ENCODE data around the gene YOD1.
"Not testable (repeated sequence)": the region's sequence is repeated elsewhere in the genome, so short reads cannot be mapped to it uniquely, and the experiment has no call there.

YOD1 gene

GRCh38 chr1:207049054-207049453, 2.0 kb downstream of the YOD1 start:
- no peak for DNase-seq (ENCODE audit: low read depth, low spot score)

GRCh38 chr1:207048041-207048440, 3.0 kb downstream of the YOD1 start:
- no peak for DNase-seq (ENCODE audit: low read depth, low spot score)

- DNase-seq (ENCODE audit: low read depth, low spot score): no peak
These were observed 3.5 kb downstream of the YOD1 start for GRCh38 chr1:207047505-207047904.

GRCh38 chr1:207045453-207045852, 5.6 kb downstream of the YOD1 start:
- no peak for DNase-seq (ENCODE audit: low read depth, low spot score)

GRCh38 chr1:207041397-207041796, 9.6 kb downstream of the YOD1 start:
- DNase-seq (ENCODE audit: low read depth, low spot score): not testable (repeated sequence)

- no peak for DNase-seq (ENCODE audit: low read depth, low spot score)
These were observed 10.9 kb downstream of the YOD1 start for GRCh38 chr1:207040181-207040533.

- DNase-seq (ENCODE audit: low read depth, low spot score): no peak
These were observed 11.4 kb downstream of the YOD1 start for GRCh38 chr1:207039380-207040180.

- no peak for DNase-seq (ENCODE audit: low read depth, low spot score)
These were observed 14.1 kb downstream of the YOD1 start for GRCh38 chr1:207036865-207037264.

GRCh38 chr1:207035877-207036551, 15.0 kb downstream of the YOD1 start:
- no peak for DNase-seq (ENCODE audit: low read depth, low spot score)

- no peak for DNase-seq (ENCODE audit: low read depth, low spot score)
These were observed 16.0 kb downstream of the YOD1 start for GRCh38 chr1:207034998-207035397.

GRCh38 chr1:207034208-207034607, 16.8 kb downstream of the YOD1 start:
- no peak for DNase-seq (ENCODE audit: low read depth, low spot score)

GRCh38 chr1:207033302-207033701, 17.7 kb downstream of the YOD1 start:
- DNase-seq (ENCODE audit: low read depth, low spot score): no peak

- no peak for DNase-seq (ENCODE audit: low read depth, low spot score)
These were observed 18.4 kb downstream of the YOD1 start, which contains the start of gene C1orf116 for GRCh38 chr1:207032528-207033017. Gene C1orf116 (minus strand): TSS chr1:207032756. CDS start chr1:207027598, 5,158 bp downstream.

GRCh38 chr1:207031632-207032264, 19.3 kb downstream of the YOD1 start:
- no peak for DNase-seq (ENCODE audit: low read depth, low spot score)

- DNase-seq (ENCODE audit: low read depth, low spot score): no peak
These were observed 20.0 kb downstream of the YOD1 start for GRCh38 chr1:207031016-207031415.

- DNase-seq (ENCODE audit: low read depth, low spot score): no peak
These were observed 20.4 kb downstream of the YOD1 start for GRCh38 chr1:207030522-207031009.

GRCh38 chr1:207029701-207030521, 21.1 kb downstream of the YOD1 start:
- no peak for DNase-seq (ENCODE audit: low read depth, low spot score)

GRCh38 chr1:207028884-207029650, 21.9 kb downstream of the YOD1 start:
- no peak for DNase-seq (ENCODE audit: low read depth, low spot score)

GRCh38 chr1:207027921-207028320, 23.1 kb downstream of the YOD1 start:
- no peak for DNase-seq (ENCODE audit: low read depth, low spot score)

- DNase-seq (ENCODE audit: low read depth, low spot score): no peak
These were observed 23.7 kb downstream of the YOD1 start for GRCh38 chr1:207027206-207027777.

All from activated CD4-positive, CD25-positive, alpha-beta regulatory T cell treated with anti-CD3 and anti-CD28 coated beads, Interleukin-2, amount 50 U/mL, for 16 hours (primary cell).